ENCODE results near the gene CRIP3.
"Not testable (repeated sequence)": the region's sequence is repeated elsewhere in the genome, so short reads cannot be mapped to it uniquely, and the experiment has no call there.

DNA sequence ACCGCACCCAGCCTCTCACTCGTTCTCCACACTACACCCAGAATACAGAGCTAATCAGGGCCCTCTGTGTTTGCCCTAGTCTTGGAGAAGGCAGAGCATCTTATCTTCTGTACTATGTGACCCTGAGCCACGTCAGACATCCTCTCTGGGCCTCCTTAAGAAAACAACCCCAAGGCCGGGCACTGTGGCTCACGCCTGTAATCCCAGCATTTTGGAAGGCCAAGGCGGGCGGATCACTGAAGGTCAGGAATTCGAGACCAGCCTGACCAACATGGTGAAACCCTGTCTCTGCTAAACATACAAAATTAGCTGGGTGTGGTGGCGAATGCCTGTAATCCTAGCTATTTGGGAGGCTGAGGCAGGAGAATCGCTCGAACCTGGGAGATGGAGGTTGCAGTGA, 5.6 kb downstream of the CRIP3 start:
- TF ChIP-seq, protein P1, sequence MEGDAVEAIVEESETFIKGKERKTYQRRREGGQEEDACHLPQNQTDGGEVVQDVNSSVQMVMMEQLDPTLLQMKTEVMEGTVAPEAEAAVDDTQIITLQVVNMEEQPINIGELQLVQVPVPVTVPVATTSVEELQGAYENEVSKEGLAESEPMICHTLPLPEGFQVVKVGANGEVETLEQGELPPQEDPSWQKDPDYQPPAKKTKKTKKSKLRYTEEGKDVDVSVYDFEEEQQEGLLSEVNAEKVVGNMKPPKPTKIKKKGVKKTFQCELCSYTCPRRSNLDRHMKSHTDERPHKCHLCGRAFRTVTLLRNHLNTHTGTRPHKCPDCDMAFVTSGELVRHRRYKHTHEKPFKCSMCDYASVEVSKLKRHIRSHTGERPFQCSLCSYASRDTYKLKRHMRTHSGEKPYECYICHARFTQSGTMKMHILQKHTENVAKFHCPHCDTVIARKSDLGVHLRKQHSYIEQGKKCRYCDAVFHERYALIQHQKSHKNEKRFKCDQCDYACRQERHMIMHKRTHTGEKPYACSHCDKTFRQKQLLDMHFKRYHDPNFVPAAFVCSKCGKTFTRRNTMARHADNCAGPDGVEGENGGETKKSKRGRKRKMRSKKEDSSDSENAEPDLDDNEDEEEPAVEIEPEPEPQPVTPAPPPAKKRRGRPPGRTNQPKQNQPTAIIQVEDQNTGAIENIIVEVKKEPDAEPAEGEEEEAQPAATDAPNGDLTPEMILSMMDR (IDR thresholded peaks at IDR 0.05), result not testable (repeated sequence)
- TF ChIP-seq POLR2A (IDR thresholded peaks at IDR 0.05), result not testable (repeated sequence)
